B cell (primary cell): ENCODE measurements around the gene RPS6KA1. TPM values are rescaled to one million over a fixed set of nuclear protein-coding genes. Genes with fewer than 3 reads are reported as not detected.
A peak's percentile ranks its signal among the peaks of the same experiment; 100 is the strongest.

ENCODE experiments used
- ATAC-seq: fragments of 200-7000 bp; cut with Tn5 transposase; one replicate; pipeline ENCODE4 v1.10.0; 2021; ENCODE audit warnings: low read depth, mild to moderate bottlenecking, moderate number of reproducible peaks, moderate library complexity
- CTCF ChIA-PET: fragments of 350-600 bp; sonication (Branson Sonifier 250); formaldehyde crosslinking; loops from one replicate; lab custom pipeline; 2021; ENCODE audit warnings: antibody characterized with exemption, inconsistent platforms; lab: Charles Lee
- POLR2A ChIA-PET: fragments of 350-600 bp; sonication (Branson Sonifier 250); formaldehyde crosslinking; loops from one replicate; lab custom pipeline; 2021; ENCODE audit warnings: antibody characterized with exemption; lab: Charles Lee
- DNase-seq: peaks from one replicate; pipeline ENCODE4 v3.0.0; 2013
- H2AFZ ChIP-seq: 2 replicates; pipeline ENCODE4 v1.6.1; 2012; ENCODE audit warnings: mild to moderate bottlenecking, low read depth, low read length; ENCODE audit not compliant: insufficient read depth, poor library complexity, severe bottlenecking
- H3K27ac ChIP-seq, 2 donors: 1 replicate in 1 of 2; 2 replicates in 1 of 2; pipeline ENCODE4 v1.5.1; 2012 to 2013; ENCODE audit warnings: low read length in 2 of 2, mild to moderate bottlenecking in 2 of 2, moderate library complexity in 1 of 2
- H3K27me3 ChIP-seq, 4 experiments: fragments of 200-600 bp in 1 of 4; sonication (generic) in 1 of 4; replicated peaks in 1 of 4; 1 replicate in 2 of 4; 2 replicates in 2 of 4; pipeline versions ENCODE4 v1.6.1 to v1.7.0; 2013 to 2016; ENCODE audit warnings: low read length in 3 of 4, mild to moderate bottlenecking in 2 of 4, mixed read lengths in 1 of 4, moderate library complexity in 1 of 4; ENCODE audit not compliant: insufficient read depth in 4 of 4, control insufficient read depth in 3 of 4; ENCODE audit errors: control extremely low read depth in 1 of 4
- H3K36me3 ChIP-seq, 2 experiments: replicated peaks in 1 of 2; 1 replicate in 1 of 2; 2 replicates in 1 of 2; pipeline versions ENCODE4 v1.6.1 to v1.7.1; 2013; ENCODE audit warnings: low read length in 1 of 2; ENCODE audit not compliant: insufficient read depth in 2 of 2, control insufficient read depth in 1 of 2; ENCODE audit errors: control extremely low read depth in 1 of 2, extremely low read depth in 1 of 2
- H3K4me1 ChIP-seq, 2 donors: fragments of 200-600 bp in 1 of 2; sonication (generic) in 1 of 2; 1 replicate in 1 of 2; 2 replicates in 1 of 2; pipeline versions ENCODE4 v1.5.1 to v1.6.1; 2013 to 2017; ENCODE audit warnings: low read length in 2 of 2; ENCODE audit not compliant: control insufficient read depth in 2 of 2, insufficient read depth in 2 of 2
- H3K4me2 ChIP-seq: replicated peaks from 2 replicates; pipeline ENCODE3; 2012; ENCODE audit warnings: mild to moderate bottlenecking, low read depth, low read length; ENCODE audit not compliant: poor library complexity, severe bottlenecking
- H3K4me3 ChIP-seq, 5 experiments: fragments of 200-600 bp in 1 of 5; sonication (generic) in 1 of 5; 1 replicate in 3 of 5; 2 replicates in 2 of 5; pipeline versions ENCODE4 v1.5.1 to v1.7.0; 2011 to 2016; ENCODE audit warnings: low read length in 4 of 5, mild to moderate bottlenecking in 4 of 5, low read depth in 2 of 5, control low read depth in 1 of 5, moderate library complexity in 1 of 5; ENCODE audit not compliant: insufficient read depth in 1 of 5; ENCODE audit errors: control extremely low read depth in 1 of 5, extremely low read depth in 1 of 5
- H3K79me2 ChIP-seq: fragments of 200-600 bp; sonication (generic); one replicate; pipeline ENCODE4 v1.6.0; 2016; ENCODE audit warnings: low read length; ENCODE audit not compliant: control insufficient read depth, insufficient read depth
- H3K9ac ChIP-seq: fragments of 200-600 bp; sonication (generic); 2 replicates; pipeline ENCODE4 v1.6.1; 2017; ENCODE audit warnings: mild to moderate bottlenecking, low read length, moderate library complexity
- H3K9me3 ChIP-seq, 3 donors: one replicate each; pipeline versions ENCODE4 v1.6.1 to v1.7.1; 2013; ENCODE audit warnings: low read length in 2 of 3; ENCODE audit not compliant: control insufficient read depth in 2 of 3, insufficient read depth in 1 of 3; ENCODE audit errors: control extremely low read depth in 1 of 3
- H4K20me1 ChIP-seq: 2 replicates; pipeline ENCODE4 v1.6.0; 2012; ENCODE audit warnings: mild to moderate bottlenecking, low read length; ENCODE audit not compliant: insufficient read depth, control insufficient read depth, poor library complexity, severe bottlenecking
- H3K27ac Mint-ChIP-seq: one replicate; pipeline ENCODE4 v1.8.0; 2021; ENCODE audit warnings: mixed read lengths
- H3K27me3 Mint-ChIP-seq: one replicate; pipeline ENCODE4 v1.8.0; 2021; ENCODE audit warnings: mixed read lengths
- H3K4me1 Mint-ChIP-seq: one replicate; pipeline ENCODE4 v1.8.0; 2021; ENCODE audit warnings: mixed read lengths
- H3K4me3 Mint-ChIP-seq: one replicate; pipeline ENCODE4 v1.8.0; 2021; ENCODE audit warnings: mixed read lengths
- H3K9me3 Mint-ChIP-seq: one replicate; pipeline ENCODE4 v1.8.0; 2022; ENCODE audit warnings: mixed read lengths; ENCODE audit not compliant: insufficient read depth
- CTCF ChIP-seq: fragments of 200-600 bp; IDR thresholded peaks from one replicate; pipeline ENCODE4 v1.8.0; 2022; ENCODE audit warnings: antibody characterized with exemption, mild to moderate bottlenecking
- EZH2 ChIP-seq: IDR thresholded peaks from 2 replicates; pipeline ENCODE4 v1.6.1; 2012; ENCODE audit warnings: borderline replicate concordance, low read depth, mild to moderate bottlenecking, moderate library complexity, low read length; ENCODE audit not compliant: insufficient read depth, poor library complexity, severe bottlenecking
- WGBS: methylation state at CpG from one replicate; pipeline ENCODE4 v1.1.5; 2013; ENCODE audit warnings: missing lambda C conversion rate; ENCODE audit not compliant: insufficient coverage; 5-methylcytosine and 5-hydroxymethylcytosine counted together
- intact Hi-C: fragments of 100-400 bp; cut with micrococcal nuclease; formaldehyde crosslinking; loops from one replicate; pipeline ENCODE4 v1.10.0; 2022
- polyA plus RNA-seq: library from polyadenylated mRNA; depleted of rRNA; stranded (reverse); fragments of >200 nt; gene quantifications from 2 replicates; pipeline ENCODE4 v1.2.3, GENCODE V29; 2012
- total RNA-seq, 2 donors: library from RNA; stranded (reverse); fragments of 120-200 nt in 1 of 2; gene quantifications; 1 replicate in 1 of 2; 2 replicates in 1 of 2; pipeline versions ENCODE4 v1.2.3 to v1.2.4, GENCODE V29; 2013 to 2022

The RPS6KA1 gene
- total and polyA plus RNA-seq, 2 donors (not counting 1 experiment from before 2014, with no cell fraction given) = 72.0 to 99.9 TPM

GRCh38 chr1:26529405-26529654 is 231 bp upstream of the RPS6KA1 start:
- Mint-ChIP-seq H3K27ac (peak overlapping the region; percentile 86), H3K9me3 (no peaks in the 10 kb centered on the region), H3K4me3 (peak overlapping the region; percentile 89), H3K4me1 (peaks cover 30% of the 10 kb centered on the region), H3K27me3 (peaks cover 4% of the 10 kb centered on the region)
- POLR2A ChIA-PET = interaction anchor here (1.3 to 2.2 kb wide), 3 partner anchors 9 to 29 kb away, joined by 3 to 11 read pairs (median 5); no protein-coding TSS in a partner anchor
- WGBS = 1% methylated on average over 19 of the region's 19 CpGs
- TF ChIP-seq EZH2 = no peak
- TF ChIP-seq CTCF = no peak
- intact Hi-C loops = loop anchor here (1.0 kb wide), 2 partner anchors 13 to 28 kb away; no protein-coding TSS in a partner anchor
- peak overlapping the region; percentile 71 for H2AFZ ChIP-seq
- H3K4me1 ChIP-seq = peaks cover 19 to 28% of the 10 kb centered on the region in 2 donors
- peaks cover 0 to 1% (median 0%) of the 10 kb centered on the region in 4 experiments for H3K27me3 ChIP-seq
- H4K20me1 ChIP-seq = peaks cover 12% of the 10 kb centered on the region
- CTCF ChIA-PET = interaction anchor here (0.6 to 2.9 kb wide), 6 partner anchors 9 to 277 kb away, joined by 3 to 12 read pairs (median 7); no protein-coding TSS in a partner anchor
- H3K4me3 ChIP-seq = peak overlapping the region; percentile 19 to 68 (median 55)
- H3K27ac ChIP-seq = no peak overlapping the region
- peaks cover 0 to 2% (median 0%) of the 10 kb centered on the region in 3 donors for H3K9me3 ChIP-seq
- DNase-seq (no peak), ATAC-seq (no peak)
- peak overlapping the region; percentile 80 for H3K9ac ChIP-seq
- H3K79me2 ChIP-seq = peaks cover 23% of the 10 kb centered on the region
- H3K4me2 ChIP-seq = peak overlapping the region; percentile 93
- no peaks in the 10 kb centered on the region for H3K36me3 ChIP-seq

- Histone ChIP-seq H3K4me2 (peak overlapping the region; percentile 93), H3K79me2 (peaks cover 23% of the 10 kb centered on the region), H3K9me3 (peaks cover 0 to 2% (median 0%) of the 10 kb centered on the region in 3 donors), H3K36me3 (no peaks in the 10 kb centered on the region), H3K4me1 (peaks cover 31 to 40% of the 10 kb centered on the region in 2 donors), H3K27me3 (no peaks in the 10 kb centered on the region), H3K4me3 (peak overlapping the region; percentile 60 to 80 (median 68)), H4K20me1 (peaks cover 12% of the 10 kb centered on the region), H3K27ac (no peak overlapping the region), H2AFZ (peak overlapping the region; percentile 78), H3K9ac (peak overlapping the region; percentile 80)
- ATAC-seq = no peak
- POLR2A ChIA-PET = interaction anchor here (1.5 to 2.4 kb wide), 3 partner anchors 8 to 30 kb away, joined by 5 to 19 read pairs (median 11); no protein-coding TSS in a partner anchor
- H3K27me3 Mint-ChIP-seq = no peaks in the 10 kb centered on the region
- peaks cover 41% of the 10 kb centered on the region for H3K4me1 Mint-ChIP-seq
- TF ChIP-seq CTCF (no peak), EZH2 (no peak)
- DNase-seq = no peak
- intact Hi-C loops = loop anchor here (1.0 kb wide), 1 partner anchor 8 kb away; no protein-coding TSS in a partner anchor
- H3K27ac Mint-ChIP-seq = peak overlapping the region; percentile 53
- CTCF ChIA-PET = interaction anchor here (1.1 to 2.9 kb wide), 5 partner anchors 12 to 258 kb away, joined by 3 to 12 read pairs (median 7); no protein-coding TSS in a partner anchor
- WGBS = 20% methylated on average over 4 of the region's 8 CpGs
- no peaks in the 10 kb centered on the region for H3K9me3 Mint-ChIP-seq
- H3K4me3 Mint-ChIP-seq = peak overlapping the region; percentile 90
Measured at GRCh38 chr1:26530410-26530894, 891 bp downstream of the RPS6KA1 start.
